Fibroblast of the aortic adventitia (primary cell): ENCODE results near the gene CPT1B. TPM values are rescaled to one million over a fixed set of nuclear protein-coding genes. Genes with fewer than 3 reads are reported as not detected.

Experiments used
- DNase-seq: peaks from one replicate; pipeline ENCODE4 v3.0.0-alpha.2; 2010; ENCODE audit warnings: low read depth
- H3K4me3 ChIP-seq: 2 replicates; pipeline ENCODE4 v1.5.1; 2011; ENCODE audit warnings: low read depth, mild to moderate bottlenecking, control low read depth, low read length, moderate library complexity
- total RNA-seq: library from RNA; depleted of rRNA; stranded (reverse); fragments of >200 nt; gene quantifications from 2 replicates; pipeline ENCODE4 v1.2.3, GENCODE V29; 2012; ENCODE audit warnings: low replicate concordance
- TF ChIP-seq, protein P1 (sequence below): IDR thresholded peaks from 2 replicates; pipeline ENCODE4 v1.5.1; 2011; ENCODE audit warnings: mild to moderate bottlenecking, low read length, control low read depth, inconsistent platforms; ENCODE audit not compliant: insufficient read depth

CPT1B gene
- total RNA-seq, 1 donor, result 1.1 TPM

DNA sequence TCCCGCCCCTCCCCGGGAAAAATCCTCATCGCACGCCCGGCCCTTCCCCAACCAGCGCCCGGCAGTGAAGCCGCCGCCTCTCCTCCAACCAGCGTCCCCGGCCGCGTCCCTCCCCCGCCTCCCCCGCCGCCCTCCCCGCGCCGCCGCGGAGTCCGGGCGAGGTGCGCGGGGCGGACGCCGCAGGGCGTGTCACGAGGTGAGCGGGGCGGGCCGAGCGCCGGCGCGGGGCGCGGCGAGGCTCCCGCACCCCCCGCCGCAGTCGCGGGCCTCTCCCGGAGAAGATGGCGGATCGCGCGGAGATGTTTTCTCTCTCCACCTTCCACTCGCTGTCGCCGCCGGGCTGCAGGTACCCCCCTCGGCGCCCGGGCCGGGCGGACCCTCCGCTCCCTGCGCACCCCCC, 22.3 kb upstream of the CPT1B start, which contains the start of gene MAPK8IP2:
Gene MAPK8IP2 (plus strand): TSS at position 256 of the 400 bp plus-strand sequence. CDS start 26 bp downstream, at position 282.
- TF ChIP-seq, protein P1, sequence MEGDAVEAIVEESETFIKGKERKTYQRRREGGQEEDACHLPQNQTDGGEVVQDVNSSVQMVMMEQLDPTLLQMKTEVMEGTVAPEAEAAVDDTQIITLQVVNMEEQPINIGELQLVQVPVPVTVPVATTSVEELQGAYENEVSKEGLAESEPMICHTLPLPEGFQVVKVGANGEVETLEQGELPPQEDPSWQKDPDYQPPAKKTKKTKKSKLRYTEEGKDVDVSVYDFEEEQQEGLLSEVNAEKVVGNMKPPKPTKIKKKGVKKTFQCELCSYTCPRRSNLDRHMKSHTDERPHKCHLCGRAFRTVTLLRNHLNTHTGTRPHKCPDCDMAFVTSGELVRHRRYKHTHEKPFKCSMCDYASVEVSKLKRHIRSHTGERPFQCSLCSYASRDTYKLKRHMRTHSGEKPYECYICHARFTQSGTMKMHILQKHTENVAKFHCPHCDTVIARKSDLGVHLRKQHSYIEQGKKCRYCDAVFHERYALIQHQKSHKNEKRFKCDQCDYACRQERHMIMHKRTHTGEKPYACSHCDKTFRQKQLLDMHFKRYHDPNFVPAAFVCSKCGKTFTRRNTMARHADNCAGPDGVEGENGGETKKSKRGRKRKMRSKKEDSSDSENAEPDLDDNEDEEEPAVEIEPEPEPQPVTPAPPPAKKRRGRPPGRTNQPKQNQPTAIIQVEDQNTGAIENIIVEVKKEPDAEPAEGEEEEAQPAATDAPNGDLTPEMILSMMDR, result no peak
- no peak for DNase-seq
- H3K4me3 ChIP-seq, result peak within 1 kb of the TSS; percentile 22

DNA sequence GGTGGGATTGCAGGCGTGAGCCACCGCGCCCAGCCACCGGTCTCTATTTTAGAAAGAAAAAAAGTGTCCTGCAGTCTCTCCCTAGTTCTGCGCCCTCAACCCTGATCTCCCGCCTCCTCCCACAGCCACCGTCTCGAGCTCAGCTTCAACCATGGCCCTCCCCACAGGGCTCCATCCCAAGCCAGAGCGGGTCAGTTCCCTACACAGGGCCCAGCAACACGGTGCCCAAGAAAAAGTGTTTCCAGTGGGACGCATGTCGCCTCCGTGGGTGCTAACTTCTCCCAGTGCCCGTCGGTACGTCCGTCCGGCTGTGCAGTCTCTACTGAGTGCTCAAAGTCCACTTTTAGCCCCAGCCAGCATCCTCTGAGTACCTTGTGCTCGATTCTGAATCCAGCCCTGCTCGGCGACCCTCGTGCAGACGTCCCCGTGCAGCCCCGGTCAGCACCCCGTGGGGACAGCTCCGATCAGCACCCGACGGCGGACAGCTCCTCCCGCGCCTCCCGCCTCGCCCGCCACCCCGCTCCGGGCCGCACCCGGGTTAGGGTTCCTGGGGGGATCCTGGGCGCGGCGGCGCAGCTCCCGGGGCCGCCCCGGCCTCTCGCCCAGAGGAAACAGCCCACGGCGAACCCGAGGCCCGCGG, 21.7 kb upstream of the CPT1B start:
- DNase-seq, result peak; percentile 18
- TF ChIP-seq, protein P1, result no peak
- no peak overlapping the region for H3K4me3 ChIP-seq

DNA sequence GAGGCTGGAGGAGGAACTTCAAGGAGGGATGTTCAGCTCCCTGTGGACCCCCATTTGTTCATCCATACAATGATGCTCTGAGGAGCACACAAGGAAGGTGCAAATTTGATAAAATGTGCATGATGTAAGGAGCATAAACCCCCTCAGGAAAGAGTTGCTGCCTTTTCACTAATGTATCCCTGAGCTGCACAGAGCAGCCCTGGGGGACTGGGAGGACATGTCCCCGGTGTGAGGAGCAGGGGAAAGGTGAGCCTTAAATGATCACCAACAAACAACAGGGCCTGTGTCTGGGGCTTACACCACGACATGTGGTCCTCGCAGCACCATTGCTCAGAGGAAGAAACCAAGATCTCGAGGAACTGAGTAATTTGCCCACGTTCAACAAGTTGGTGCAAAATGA, 18.9 kb upstream of the CPT1B start:
- no peak for DNase-seq
- no peak overlapping the region for H3K4me3 ChIP-seq
- TF ChIP-seq, protein P1, result no peak

DNA sequence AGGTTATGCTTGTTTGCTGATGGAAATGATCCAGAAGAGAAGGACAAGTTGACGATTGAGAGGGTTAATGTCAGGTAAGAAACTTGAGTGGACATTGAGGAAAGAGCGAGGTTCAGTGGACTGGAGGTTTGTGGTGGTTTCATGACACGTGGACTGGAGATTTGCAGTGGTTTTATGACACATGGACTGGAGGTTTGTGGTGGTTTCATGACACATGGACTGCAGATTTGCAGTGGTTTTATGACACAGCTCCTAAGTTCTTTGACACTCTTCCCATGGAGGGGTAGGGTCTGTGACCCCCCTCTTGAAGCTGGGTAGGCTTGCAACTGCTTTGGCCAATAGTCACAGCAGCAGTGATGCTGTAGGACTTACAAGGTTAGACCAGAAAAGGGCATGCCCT, 17.0 kb upstream of the CPT1B start:
- TF ChIP-seq, protein P1, result no peak
- no peak for DNase-seq
- H3K4me3 ChIP-seq, result no peak overlapping the region

DNA sequence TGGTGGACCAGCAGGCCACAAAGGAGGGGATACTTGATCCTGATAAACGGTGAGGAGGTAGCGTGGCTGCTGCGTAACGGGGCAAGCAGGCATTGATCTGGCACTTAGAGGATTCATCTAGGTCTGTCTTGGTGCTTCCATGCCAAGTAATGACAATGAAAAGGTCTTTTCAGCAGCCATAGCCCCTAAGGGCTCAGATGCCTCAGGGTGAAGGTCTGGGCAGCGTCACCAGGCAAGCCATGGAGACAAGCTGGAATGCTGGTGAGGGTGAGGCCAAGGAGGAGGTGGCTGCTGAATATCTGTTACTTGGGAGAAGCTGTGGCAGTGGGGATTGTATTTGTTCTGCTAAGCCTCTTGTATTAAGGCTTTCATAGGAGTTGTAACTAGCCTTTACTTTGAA, 9.2 kb upstream of the CPT1B start:
- TF ChIP-seq, protein P1, result no peak
- DNase-seq, result no peak
- no peak overlapping the region for H3K4me3 ChIP-seq

DNA sequence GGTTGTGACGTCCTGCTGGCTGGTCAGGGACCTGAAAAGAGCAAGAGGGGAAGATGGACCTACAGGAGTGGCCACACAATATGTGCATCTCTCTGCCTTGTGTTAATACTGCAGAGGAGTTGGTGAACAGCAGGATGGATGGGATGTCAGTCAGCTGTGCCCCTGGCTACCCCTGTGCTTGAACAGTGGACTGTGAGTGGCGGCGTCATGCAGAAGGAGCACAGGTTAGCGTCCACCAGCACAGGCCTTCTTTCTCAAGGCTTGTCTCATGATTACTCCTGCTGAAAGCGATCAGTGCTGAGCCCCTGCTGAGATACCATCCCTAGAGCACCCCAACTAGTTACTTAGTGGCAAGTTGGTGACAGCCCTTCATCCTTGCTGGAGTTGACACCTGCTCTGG, 8.2 kb upstream of the CPT1B start:
- no peak overlapping the region for H3K4me3 ChIP-seq
- no peak for DNase-seq
- TF ChIP-seq, protein P1, result no peak

DNA sequence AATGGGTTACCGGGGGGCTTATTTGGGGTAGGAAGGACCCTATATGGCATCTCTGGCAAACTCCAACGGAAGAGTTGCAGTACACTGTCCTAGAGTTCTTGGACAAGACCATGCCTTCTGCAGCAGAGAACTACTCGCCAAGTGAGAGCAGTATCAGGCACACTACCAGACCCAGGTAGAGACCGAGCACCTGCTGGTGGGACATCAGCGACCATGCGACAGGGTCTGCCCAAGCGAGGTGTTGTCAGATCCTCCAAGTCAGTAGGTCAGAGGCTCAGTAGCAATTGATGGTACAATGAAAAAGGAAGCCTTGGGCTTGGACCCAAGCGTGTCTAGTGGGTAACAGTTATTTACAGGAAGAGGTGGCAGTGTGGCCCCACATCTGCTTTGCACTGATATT, 7.6 kb upstream of the CPT1B start:
- H3K4me3 ChIP-seq, result no peak overlapping the region
- no peak for DNase-seq
- TF ChIP-seq, protein P1, result no peak
